Neural cell (in vitro differentiated cells): ENCODE results near the gene LRP2. TPM values are rescaled to one million over a fixed set of nuclear protein-coding genes. Genes with fewer than 3 reads are reported as not detected.
"Not testable (repeated sequence)": the region's sequence is repeated elsewhere in the genome, so short reads cannot be mapped to it uniquely, and the experiment has no call there.

Source experiments
- H2AFZ ChIP-seq: fragments of 200-600, 300-800 bp; sonication (generic), shearing (Covaris generic); 2 replicates; pipeline ENCODE4 v1.6.0; 2014; ENCODE audit warnings: low read depth, mild to moderate bottlenecking, antibody characterized with exemption, low read length, moderate library complexity
- H3F3A ChIP-seq: fragments of 200-600 bp; shearing (Covaris generic); 2 replicates; pipeline ENCODE4 v1.6.1; 2016; ENCODE audit warnings: mild to moderate bottlenecking, moderate library complexity, mixed read lengths, antibody characterized with exemption, low read length; ENCODE audit not compliant: insufficient read depth, poor library complexity, severe bottlenecking
- H3K27ac ChIP-seq: fragments of 200-600, 300-800 bp; sonication (generic), shearing (Covaris generic); 2 replicates; pipeline ENCODE4 v1.5.1; 2014; ENCODE audit warnings: mild to moderate bottlenecking, low read length, moderate library complexity
- H3K27me3 ChIP-seq: fragments of 300-800, 200-600 bp; sonication (generic), shearing (Covaris generic); 2 replicates; pipeline ENCODE4 v1.6.0; 2014; ENCODE audit warnings: mild to moderate bottlenecking, low read depth, low read length, moderate library complexity; ENCODE audit not compliant: insufficient read depth
- H3K36me3 ChIP-seq: fragments of 300-800, 200-600 bp; sonication (generic), shearing (Covaris generic); 2 replicates; pipeline ENCODE4 v1.5.1; 2014; ENCODE audit warnings: mild to moderate bottlenecking, antibody characterized with exemption, low read length, moderate library complexity; ENCODE audit not compliant: insufficient read depth
- H3K4me2 ChIP-seq: fragments of 300-800, 200-600 bp; sonication (generic), shearing (Covaris generic); 2 replicates; pipeline ENCODE4 v1.6.0; 2014; ENCODE audit warnings: mild to moderate bottlenecking, low read length
- H3K4me3 ChIP-seq: fragments of 300-800, 200-600 bp; sonication (generic), shearing (Covaris generic); 2 replicates; pipeline ENCODE4 v1.5.1; 2014; ENCODE audit warnings: mild to moderate bottlenecking, low read length, moderate library complexity
- H3K79me2 ChIP-seq: fragments of 200-600 bp; shearing (Covaris generic); replicated peaks from 2 replicates; pipeline ENCODE4 v1.6.0; 2014; ENCODE audit warnings: mild to moderate bottlenecking, low read length, moderate library complexity; ENCODE audit not compliant: insufficient read depth
- H3K9ac ChIP-seq: fragments of 300-800, 200-600 bp; sonication (generic), shearing (Covaris generic); 2 replicates; pipeline ENCODE4 v1.6.1; 2016; ENCODE audit warnings: mild to moderate bottlenecking, low read length, mixed read lengths
- H3K9me2 ChIP-seq: fragments of 200-600 bp; shearing (Covaris generic); 2 replicates; pipeline ENCODE4 v1.6.1; 2016; ENCODE audit warnings: mild to moderate bottlenecking, low read length, mixed read lengths; ENCODE audit not compliant: insufficient read depth
- H3K9me3 ChIP-seq: fragments of 200-600, 300-800 bp; sonication (generic), shearing (Covaris generic); 2 replicates; pipeline ENCODE4 v1.6.1; 2016; ENCODE audit warnings: mild to moderate bottlenecking, mixed run types, low read length, moderate library complexity, mixed read lengths
- H4K20me1 ChIP-seq: fragments of 200-600 bp; shearing (Covaris generic); 2 replicates; pipeline ENCODE4 v1.6.1; 2016; ENCODE audit warnings: mild to moderate bottlenecking, mixed run types; ENCODE audit not compliant: insufficient read depth
- EP300 ChIP-seq: fragments of 450-650 bp; conservative IDR thresholded peaks from 2 replicates; pipeline ENCODE4 v1.6.1; 2014; ENCODE audit warnings: antibody characterized with exemption, mild to moderate bottlenecking, moderate library complexity; ENCODE audit not compliant: poor library complexity, severe bottlenecking
- EZH2 ChIP-seq: fragments of 200-600, 300-800 bp; shearing (Covaris generic), sonication (generic); IDR thresholded peaks from 2 replicates; pipeline ENCODE4 v1.6.1; 2014; ENCODE audit warnings: antibody characterized with exemption, low read length, borderline replicate concordance, mild to moderate bottlenecking; ENCODE audit not compliant: insufficient read depth, poor library complexity, severe bottlenecking
- MXI1 ChIP-seq: fragments of 450-650 bp; conservative IDR thresholded peaks from 2 replicates; pipeline ENCODE4 v1.6.1; 2014; ENCODE audit warnings: antibody characterized with exemption, mild to moderate bottlenecking; ENCODE audit not compliant: poor library complexity, severe bottlenecking
- POLR2AphosphoS5 ChIP-seq: IDR thresholded peaks from 2 replicates; pipeline ENCODE4 v1.6.1; 2012
- RAD21 ChIP-seq: fragments of 450-650 bp; conservative IDR thresholded peaks from 2 replicates; pipeline ENCODE4 v1.6.1; 2014; ENCODE audit warnings: antibody characterized with exemption, mild to moderate bottlenecking, moderate library complexity
- SMC3 ChIP-seq: fragments of 450-650 bp; conservative IDR thresholded peaks from 2 replicates; pipeline ENCODE4 v1.6.1; 2014; ENCODE audit warnings: antibody characterized with exemption, mild to moderate bottlenecking, moderate library complexity; ENCODE audit not compliant: poor library complexity
- TAF1 ChIP-seq: IDR thresholded peaks from 2 replicates; pipeline ENCODE4 v1.6.1; 2012; ENCODE audit warnings: low read depth
- polyA plus RNA-seq: library from polyadenylated mRNA; depleted of rRNA; stranded (reverse); fragments of >200 nt; gene quantifications from 2 replicates; pipeline ENCODE4 v1.2.3, GENCODE V29; 2014
- TF ChIP-seq, protein P1 (sequence below): fragments of 450-650 bp; IDR thresholded peaks from 2 replicates; pipeline ENCODE4 v1.5.1; 2014; ENCODE audit warnings: antibody characterized with exemption, mild to moderate bottlenecking, moderate library complexity; ENCODE audit not compliant: poor library complexity, severe bottlenecking
- TF ChIP-seq, protein P2 (sequence below): IDR thresholded peaks from 2 replicates; pipeline ENCODE4 v1.6.1; 2012; ENCODE audit warnings: borderline replicate concordance

The LRP2 gene
- polyA plus RNA-seq, 1 donor from 2014 or later = 1.8 TPM

DNA sequence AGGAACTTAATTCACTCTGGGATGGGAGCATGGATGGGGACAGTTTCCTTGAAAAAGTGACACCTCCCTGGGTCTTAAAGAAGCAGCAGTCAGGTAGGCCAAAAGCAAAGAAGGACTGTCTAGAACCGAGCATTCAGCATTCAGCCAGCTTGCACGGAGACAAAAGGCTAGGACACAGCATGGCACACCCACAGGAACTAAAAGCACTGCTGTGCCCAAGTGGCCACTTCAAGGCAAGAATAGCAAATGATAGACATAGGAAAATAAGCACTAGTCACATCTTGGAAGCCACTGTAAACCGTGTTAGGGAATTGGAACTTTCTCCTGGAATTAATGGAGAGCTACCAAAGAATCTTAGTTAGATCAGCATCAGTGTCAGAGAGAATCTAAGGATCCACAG, 47.0 kb downstream of the LRP2 start:
- no peaks in the 10 kb centered on the region for H4K20me1 ChIP-seq
- H3K9ac ChIP-seq = no peak overlapping the region
- H2AFZ ChIP-seq = no peak overlapping the region
- H3K27me3 ChIP-seq = no peaks in the 10 kb centered on the region
- TF ChIP-seq EZH2 = no peak
- no peak for TF ChIP-seq RAD21
- TF ChIP-seq MXI1 = no peak
- no peak for TF ChIP-seq POLR2AphosphoS5
- no peak for TF ChIP-seq TAF1
- H3K27ac ChIP-seq = no peak overlapping the region
- H3K9me2 ChIP-seq = no peaks in the 10 kb centered on the region
- H3F3A ChIP-seq = no peaks in the 10 kb centered on the region
- no peaks in the 10 kb centered on the region for H3K79me2 ChIP-seq
- H3K4me3 ChIP-seq = no peak overlapping the region
- H3K4me2 ChIP-seq = no peak overlapping the region
- no peaks in the 10 kb centered on the region for H3K36me3 ChIP-seq
- no peaks in the 10 kb centered on the region for H3K9me3 ChIP-seq

DNA sequence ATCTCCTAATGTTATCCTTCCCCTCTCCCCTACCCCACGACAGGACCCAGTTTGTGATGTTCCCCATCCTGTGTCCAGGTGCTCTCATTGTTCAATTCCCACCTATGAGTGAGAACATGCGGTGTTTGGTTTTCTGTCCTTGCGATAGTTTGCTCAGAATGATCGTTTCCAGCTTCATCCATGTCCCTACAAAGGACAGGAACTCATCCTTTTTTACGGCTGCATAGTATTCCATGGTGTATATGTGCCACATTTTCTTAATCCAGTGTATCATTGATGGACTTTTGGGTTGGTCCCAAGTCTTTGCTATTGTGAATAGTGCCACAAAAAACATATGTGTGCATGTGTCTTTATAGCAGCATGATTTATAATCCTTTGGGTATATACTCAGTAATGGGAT, 54.0 kb downstream of the LRP2 start:
- H4K20me1 ChIP-seq, H3K9ac ChIP-seq, H3K79me2 ChIP-seq: not testable (repeated sequence)

GRCh38 chr2:169304689-169305088, 57.6 kb downstream of the LRP2 start:
- H2AFZ ChIP-seq, H3K79me2 ChIP-seq, H3K27me3 ChIP-seq, H3K9ac ChIP-seq, H3K4me2 ChIP-seq, H3K36me3 ChIP-seq, H3K4me3 ChIP-seq, H3K9me2 ChIP-seq, H3K9me3 ChIP-seq, H4K20me1 ChIP-seq, H3K27ac ChIP-seq, H3F3A ChIP-seq: not testable (repeated sequence)

More for the DNA sequence above, 54.0 kb downstream of the LRP2 start:
- not testable (repeated sequence) for H3K27ac ChIP-seq, H3K27me3 ChIP-seq, H3K4me3 ChIP-seq, H3K4me2 ChIP-seq, H3F3A ChIP-seq, H3K9me3 ChIP-seq, H2AFZ ChIP-seq, H3K9me2 ChIP-seq, H3K36me3 ChIP-seq

DNA sequence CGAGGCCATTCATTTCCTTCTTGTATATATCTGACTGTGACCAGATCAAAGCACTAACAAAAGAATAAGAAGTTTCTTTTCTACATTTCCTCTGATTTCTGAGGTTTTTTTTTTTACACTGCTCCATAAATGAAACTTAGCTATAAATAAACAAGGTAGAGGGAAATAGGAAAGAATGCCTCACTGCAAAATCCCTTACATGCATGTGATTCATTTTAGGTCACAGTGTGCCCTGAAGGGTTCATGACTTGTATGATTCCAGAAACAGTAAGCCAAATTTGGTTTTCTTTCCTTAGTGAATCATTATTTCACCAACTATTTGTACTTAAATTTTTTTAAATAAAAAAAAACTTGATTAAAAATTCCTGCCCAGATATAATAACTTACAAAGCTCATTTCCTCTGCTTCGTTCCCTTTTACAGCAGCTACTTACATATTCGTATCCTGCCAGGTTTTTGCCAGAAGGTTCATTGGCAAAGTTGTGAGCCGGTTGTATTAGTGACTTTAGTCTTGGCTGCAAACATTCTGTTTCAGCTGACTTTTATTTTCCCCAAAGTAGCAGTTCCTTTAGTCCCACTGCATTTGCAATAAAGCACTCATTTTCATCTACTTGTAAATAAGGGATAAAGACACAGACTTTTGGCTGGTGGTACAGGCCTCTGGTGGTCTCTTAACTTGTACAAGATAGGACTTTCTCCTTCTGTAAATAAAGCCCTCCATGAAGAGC, 58.6 kb downstream of the LRP2 start:
- H3K9ac ChIP-seq = no peak overlapping the region
- H3K27ac ChIP-seq = no peak overlapping the region
- no peaks in the 10 kb centered on the region for H3F3A ChIP-seq
- H4K20me1 ChIP-seq = no peaks in the 10 kb centered on the region
- H3K4me2 ChIP-seq = no peak overlapping the region
- TF ChIP-seq POLR2AphosphoS5 (no peak), EP300 (no peak), SMC3 (no peak), TAF1 (no peak), EZH2 (no peak), RAD21 (no peak), MXI1 (no peak)
- TF ChIP-seq, protein P1, sequence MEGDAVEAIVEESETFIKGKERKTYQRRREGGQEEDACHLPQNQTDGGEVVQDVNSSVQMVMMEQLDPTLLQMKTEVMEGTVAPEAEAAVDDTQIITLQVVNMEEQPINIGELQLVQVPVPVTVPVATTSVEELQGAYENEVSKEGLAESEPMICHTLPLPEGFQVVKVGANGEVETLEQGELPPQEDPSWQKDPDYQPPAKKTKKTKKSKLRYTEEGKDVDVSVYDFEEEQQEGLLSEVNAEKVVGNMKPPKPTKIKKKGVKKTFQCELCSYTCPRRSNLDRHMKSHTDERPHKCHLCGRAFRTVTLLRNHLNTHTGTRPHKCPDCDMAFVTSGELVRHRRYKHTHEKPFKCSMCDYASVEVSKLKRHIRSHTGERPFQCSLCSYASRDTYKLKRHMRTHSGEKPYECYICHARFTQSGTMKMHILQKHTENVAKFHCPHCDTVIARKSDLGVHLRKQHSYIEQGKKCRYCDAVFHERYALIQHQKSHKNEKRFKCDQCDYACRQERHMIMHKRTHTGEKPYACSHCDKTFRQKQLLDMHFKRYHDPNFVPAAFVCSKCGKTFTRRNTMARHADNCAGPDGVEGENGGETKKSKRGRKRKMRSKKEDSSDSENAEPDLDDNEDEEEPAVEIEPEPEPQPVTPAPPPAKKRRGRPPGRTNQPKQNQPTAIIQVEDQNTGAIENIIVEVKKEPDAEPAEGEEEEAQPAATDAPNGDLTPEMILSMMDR = no peak
- TF ChIP-seq, protein P2, sequence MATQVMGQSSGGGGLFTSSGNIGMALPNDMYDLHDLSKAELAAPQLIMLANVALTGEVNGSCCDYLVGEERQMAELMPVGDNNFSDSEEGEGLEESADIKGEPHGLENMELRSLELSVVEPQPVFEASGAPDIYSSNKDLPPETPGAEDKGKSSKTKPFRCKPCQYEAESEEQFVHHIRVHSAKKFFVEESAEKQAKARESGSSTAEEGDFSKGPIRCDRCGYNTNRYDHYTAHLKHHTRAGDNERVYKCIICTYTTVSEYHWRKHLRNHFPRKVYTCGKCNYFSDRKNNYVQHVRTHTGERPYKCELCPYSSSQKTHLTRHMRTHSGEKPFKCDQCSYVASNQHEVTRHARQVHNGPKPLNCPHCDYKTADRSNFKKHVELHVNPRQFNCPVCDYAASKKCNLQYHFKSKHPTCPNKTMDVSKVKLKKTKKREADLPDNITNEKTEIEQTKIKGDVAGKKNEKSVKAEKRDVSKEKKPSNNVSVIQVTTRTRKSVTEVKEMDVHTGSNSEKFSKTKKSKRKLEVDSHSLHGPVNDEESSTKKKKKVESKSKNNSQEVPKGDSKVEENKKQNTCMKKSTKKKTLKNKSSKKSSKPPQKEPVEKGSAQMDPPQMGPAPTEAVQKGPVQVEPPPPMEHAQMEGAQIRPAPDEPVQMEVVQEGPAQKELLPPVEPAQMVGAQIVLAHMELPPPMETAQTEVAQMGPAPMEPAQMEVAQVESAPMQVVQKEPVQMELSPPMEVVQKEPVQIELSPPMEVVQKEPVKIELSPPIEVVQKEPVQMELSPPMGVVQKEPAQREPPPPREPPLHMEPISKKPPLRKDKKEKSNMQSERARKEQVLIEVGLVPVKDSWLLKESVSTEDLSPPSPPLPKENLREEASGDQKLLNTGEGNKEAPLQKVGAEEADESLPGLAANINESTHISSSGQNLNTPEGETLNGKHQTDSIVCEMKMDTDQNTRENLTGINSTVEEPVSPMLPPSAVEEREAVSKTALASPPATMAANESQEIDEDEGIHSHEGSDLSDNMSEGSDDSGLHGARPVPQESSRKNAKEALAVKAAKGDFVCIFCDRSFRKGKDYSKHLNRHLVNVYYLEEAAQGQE = no peak
- no peaks in the 10 kb centered on the region for H3K36me3 ChIP-seq
- no peaks in the 10 kb centered on the region for H3K79me2 ChIP-seq
- H3K27me3 ChIP-seq = no peaks in the 10 kb centered on the region
- H3K9me3 ChIP-seq = no peaks in the 10 kb centered on the region
- H3K4me3 ChIP-seq = no peak overlapping the region
- H2AFZ ChIP-seq = no peak overlapping the region
- H3K9me2 ChIP-seq = no peaks in the 10 kb centered on the region
